MM.1S (cell line): ENCODE measurements around the gene MARVELD3.

Experiments used
- EZH2 ChIP-seq: fragments of 300-600 bp; sonication (generic); optimal IDR thresholded peaks from 2 replicates; pipeline ENCODE3; 2017; ENCODE audit warnings: low read depth, mild to moderate bottlenecking, antibody characterized with exemption, low read length, mixed read lengths
- EZH2phosphoT487 ChIP-seq: fragments of 300-600 bp; sonication (generic); IDR thresholded peaks from 2 replicates; pipeline ENCODE4 v1.6.1; 2018; ENCODE audit warnings: antibody characterized with exemption, low read length
- TF ChIP-seq, protein P1 (sequence below): fragments of 300-600 bp; sonication (generic); IDR thresholded peaks from 2 replicates; pipeline ENCODE4 v1.5.1; 2016; ENCODE audit warnings: antibody characterized with exemption, low read length, mixed read lengths

DNA sequence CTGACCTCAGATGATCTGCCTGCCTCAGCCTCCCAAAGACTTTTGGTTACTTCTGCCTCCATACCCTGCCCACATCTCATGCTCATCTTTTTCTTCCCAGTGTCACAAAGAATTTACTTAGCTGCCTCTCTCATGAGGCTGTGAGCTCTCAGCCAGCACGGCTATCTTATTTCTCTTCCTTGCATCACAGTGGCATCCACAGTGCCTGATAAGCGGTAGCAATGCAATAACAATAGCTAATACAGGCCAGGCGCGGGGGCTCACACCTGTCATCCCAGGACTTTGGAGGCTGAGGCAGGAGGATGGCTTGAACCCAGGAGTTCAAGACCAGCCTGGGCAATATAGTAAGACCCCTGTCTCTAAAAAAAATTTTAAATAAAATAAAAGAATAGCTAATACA, 15.5 kb upstream of the MARVELD3 start:
- TF ChIP-seq, protein P1, sequence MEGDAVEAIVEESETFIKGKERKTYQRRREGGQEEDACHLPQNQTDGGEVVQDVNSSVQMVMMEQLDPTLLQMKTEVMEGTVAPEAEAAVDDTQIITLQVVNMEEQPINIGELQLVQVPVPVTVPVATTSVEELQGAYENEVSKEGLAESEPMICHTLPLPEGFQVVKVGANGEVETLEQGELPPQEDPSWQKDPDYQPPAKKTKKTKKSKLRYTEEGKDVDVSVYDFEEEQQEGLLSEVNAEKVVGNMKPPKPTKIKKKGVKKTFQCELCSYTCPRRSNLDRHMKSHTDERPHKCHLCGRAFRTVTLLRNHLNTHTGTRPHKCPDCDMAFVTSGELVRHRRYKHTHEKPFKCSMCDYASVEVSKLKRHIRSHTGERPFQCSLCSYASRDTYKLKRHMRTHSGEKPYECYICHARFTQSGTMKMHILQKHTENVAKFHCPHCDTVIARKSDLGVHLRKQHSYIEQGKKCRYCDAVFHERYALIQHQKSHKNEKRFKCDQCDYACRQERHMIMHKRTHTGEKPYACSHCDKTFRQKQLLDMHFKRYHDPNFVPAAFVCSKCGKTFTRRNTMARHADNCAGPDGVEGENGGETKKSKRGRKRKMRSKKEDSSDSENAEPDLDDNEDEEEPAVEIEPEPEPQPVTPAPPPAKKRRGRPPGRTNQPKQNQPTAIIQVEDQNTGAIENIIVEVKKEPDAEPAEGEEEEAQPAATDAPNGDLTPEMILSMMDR = no peak
- no peak for TF ChIP-seq EZH2
- no peak for TF ChIP-seq EZH2phosphoT487
